NCI-H2029 treated with DMSO at 0.1 percent for 48 hours (cell line): ENCODE data around the gene PPARD.

Experiments used
- DNase-seq: peaks from one replicate; lab custom pipeline; 2025; lab: John Stamatoyannopoulos, UW

PPARD gene

GRCh38 chr6:35354361-35355135 is 12.2 kb downstream of the PPARD start:
- DNase-seq: no peak

GRCh38 chr6:35356391-35356790 is 14.0 kb downstream of the PPARD start:
- no peak for DNase-seq

- DNase-seq: no peak
Measured at GRCh38 chr6:35357677-35358076, 15.3 kb downstream of the PPARD start.

GRCh38 chr6:35358086-35358485 is 15.7 kb downstream of the PPARD start:
- DNase-seq: no peak

GRCh38 chr6:35359346-35359743 is 17.0 kb downstream of the PPARD start:
- DNase-seq: no peak

GRCh38 chr6:35359744-35360348 is 17.5 kb downstream of the PPARD start:
- no peak for DNase-seq

- DNase-seq: peak; percentile 78
Measured at GRCh38 chr6:35360349-35361138, 18.2 kb downstream of the PPARD start.

GRCh38 chr6:35362200-35362599 is 19.8 kb downstream of the PPARD start:
- no peak for DNase-seq

- no peak for DNase-seq
Measured at GRCh38 chr6:35363293-35363750, 21.0 kb downstream of the PPARD start.

- DNase-seq: no peak
Measured at GRCh38 chr6:35365594-35366203, 23.3 kb downstream of the PPARD start.

GRCh38 chr6:35366204-35366596 is 23.8 kb downstream of the PPARD start:
- DNase-seq: no peak

- no peak for DNase-seq
Measured at GRCh38 chr6:35367646-35368037, 25.3 kb downstream of the PPARD start.

GRCh38 chr6:35368038-35368887 is 25.9 kb downstream of the PPARD start:
- no peak for DNase-seq

- DNase-seq: no peak
Measured at GRCh38 chr6:35370124-35370741, 27.9 kb downstream of the PPARD start.

- no peak for DNase-seq
Measured at GRCh38 chr6:35370785-35371493, 28.6 kb downstream of the PPARD start.

GRCh38 chr6:35371494-35372262 is 29.3 kb downstream of the PPARD start:
- no peak for DNase-seq

GRCh38 chr6:35372633-35373032 is 30.3 kb downstream of the PPARD start:
- no peak for DNase-seq

- DNase-seq: no peak
Measured at GRCh38 chr6:35376281-35376680, 33.9 kb downstream of the PPARD start.

- no peak for DNase-seq
Measured at GRCh38 chr6:35377002-35377401, 34.6 kb downstream of the PPARD start.

- no peak for DNase-seq
Measured at GRCh38 chr6:35378261-35378660, 35.9 kb downstream of the PPARD start.
